ENCODE measurements around the gene ATG13. TPM values are rescaled to one million over a fixed set of nuclear protein-coding genes. Genes with fewer than 3 reads are reported as not detected.

Gene ATG13
- total RNA-seq, 1 donor from 2014 or later = 85.6 TPM

GRCh38 chr11:46642627-46643335 is 25.4 kb downstream of the ATG13 start:
- H3K9me3 Mint-ChIP-seq (ENCODE audit: unreplicated experiment) = no peaks in the 10 kb centered on the region
- H3K4me1 Mint-ChIP-seq (ENCODE audit: unreplicated experiment) = no peaks in the 10 kb centered on the region
- no peak overlapping the region for H3K4me3 Mint-ChIP-seq (ENCODE audit: unreplicated experiment)
- H3K36me3 Mint-ChIP-seq (ENCODE audit: low read depth, unreplicated experiment) = peaks cover 30% of the 10 kb centered on the region
- DNase-seq (ENCODE audit: low spot score) = no peak
- no peak overlapping the region for H3K27ac Mint-ChIP-seq (ENCODE audit: unreplicated experiment)
- peaks cover 2% of the 10 kb centered on the region for H3K27me3 Mint-ChIP-seq (ENCODE audit: unreplicated experiment)
- TF ChIP-seq, protein P1, sequence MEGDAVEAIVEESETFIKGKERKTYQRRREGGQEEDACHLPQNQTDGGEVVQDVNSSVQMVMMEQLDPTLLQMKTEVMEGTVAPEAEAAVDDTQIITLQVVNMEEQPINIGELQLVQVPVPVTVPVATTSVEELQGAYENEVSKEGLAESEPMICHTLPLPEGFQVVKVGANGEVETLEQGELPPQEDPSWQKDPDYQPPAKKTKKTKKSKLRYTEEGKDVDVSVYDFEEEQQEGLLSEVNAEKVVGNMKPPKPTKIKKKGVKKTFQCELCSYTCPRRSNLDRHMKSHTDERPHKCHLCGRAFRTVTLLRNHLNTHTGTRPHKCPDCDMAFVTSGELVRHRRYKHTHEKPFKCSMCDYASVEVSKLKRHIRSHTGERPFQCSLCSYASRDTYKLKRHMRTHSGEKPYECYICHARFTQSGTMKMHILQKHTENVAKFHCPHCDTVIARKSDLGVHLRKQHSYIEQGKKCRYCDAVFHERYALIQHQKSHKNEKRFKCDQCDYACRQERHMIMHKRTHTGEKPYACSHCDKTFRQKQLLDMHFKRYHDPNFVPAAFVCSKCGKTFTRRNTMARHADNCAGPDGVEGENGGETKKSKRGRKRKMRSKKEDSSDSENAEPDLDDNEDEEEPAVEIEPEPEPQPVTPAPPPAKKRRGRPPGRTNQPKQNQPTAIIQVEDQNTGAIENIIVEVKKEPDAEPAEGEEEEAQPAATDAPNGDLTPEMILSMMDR (IDR thresholded peaks at IDR 0.05; ENCODE audit: unreplicated experiment) = no peak

DNA sequence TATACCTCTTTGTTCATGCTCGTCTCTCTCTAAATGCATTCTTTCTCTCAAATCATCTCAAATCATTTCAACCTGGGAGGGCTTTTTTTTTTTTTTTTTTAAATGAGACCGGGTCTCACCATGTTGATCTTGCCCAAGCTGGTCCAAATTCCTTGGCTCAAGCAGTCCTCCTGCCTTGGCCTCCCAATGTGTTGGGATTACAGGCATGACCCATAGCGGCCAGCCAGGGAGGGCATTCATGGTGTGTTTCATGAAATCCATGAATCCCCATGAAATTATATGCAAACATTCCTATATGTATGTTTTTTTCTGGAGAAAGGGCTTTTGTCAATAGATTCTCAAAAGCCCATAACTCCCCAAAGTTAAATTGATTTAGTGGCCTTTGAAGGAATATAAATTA is 26.2 kb downstream of the ATG13 start:
- no peak overlapping the region for H3K27ac Mint-ChIP-seq (ENCODE audit: unreplicated experiment)
- peaks cover 2% of the 10 kb centered on the region for H3K27me3 Mint-ChIP-seq (ENCODE audit: unreplicated experiment)
- DNase-seq (ENCODE audit: low spot score) = no peak
- H3K4me1 Mint-ChIP-seq (ENCODE audit: unreplicated experiment) = no peaks in the 10 kb centered on the region
- TF ChIP-seq, protein P1 (IDR thresholded peaks at IDR 0.05; ENCODE audit: unreplicated experiment) = no peak
- H3K9me3 Mint-ChIP-seq (ENCODE audit: unreplicated experiment) = no peaks in the 10 kb centered on the region
- peak overlapping the region; percentile 2 for H3K4me3 Mint-ChIP-seq (ENCODE audit: unreplicated experiment)
- peaks cover 27% of the 10 kb centered on the region for H3K36me3 Mint-ChIP-seq (ENCODE audit: low read depth, unreplicated experiment)

GRCh38 chr11:46643986-46644385 is 26.6 kb downstream of the ATG13 start:
- no peak for DNase-seq (ENCODE audit: low spot score)
- Mint-ChIP-seq H3K27me3 (ENCODE audit: unreplicated experiment) (peaks cover 2% of the 10 kb centered on the region), H3K4me1 (ENCODE audit: unreplicated experiment) (no peaks in the 10 kb centered on the region), H3K4me3 (ENCODE audit: unreplicated experiment) (no peak overlapping the region), H3K36me3 (ENCODE audit: low read depth, unreplicated experiment) (peaks cover 26% of the 10 kb centered on the region), H3K27ac (ENCODE audit: unreplicated experiment) (no peak overlapping the region), H3K9me3 (ENCODE audit: unreplicated experiment) (no peaks in the 10 kb centered on the region)
- TF ChIP-seq, protein P1 (IDR thresholded peaks at IDR 0.05; ENCODE audit: unreplicated experiment) = no peak

DNA sequence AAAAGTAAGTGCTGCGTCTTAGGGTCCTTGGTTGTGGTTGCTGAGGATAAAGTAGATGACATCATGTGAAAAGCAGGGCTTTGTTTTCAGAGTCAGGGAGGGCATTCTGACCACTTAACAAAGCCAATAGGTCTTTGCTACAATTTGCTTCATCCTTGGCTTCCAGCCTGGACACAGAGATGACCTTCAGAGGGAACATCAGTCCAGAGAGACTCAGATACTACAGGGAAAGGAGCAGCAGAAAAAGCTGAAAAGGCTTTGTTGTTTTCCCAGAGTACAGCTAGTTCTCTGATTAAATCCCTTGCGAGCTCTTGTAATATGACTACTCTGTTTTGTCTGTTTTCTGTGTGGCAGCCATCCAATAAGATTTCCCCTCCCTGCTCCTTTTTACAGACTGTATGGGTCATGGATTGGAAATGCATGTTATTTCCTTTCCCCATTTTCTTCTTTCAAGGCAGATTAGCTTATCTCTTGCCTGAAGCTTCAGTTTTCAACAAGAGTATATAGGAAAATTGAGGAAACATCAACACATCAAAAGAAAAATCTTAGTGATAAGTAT is 31.9 kb downstream of the ATG13 start:
- peaks cover 1% of the 10 kb centered on the region for H3K27me3 Mint-ChIP-seq (ENCODE audit: unreplicated experiment)
- peaks cover 16% of the 10 kb centered on the region for H3K36me3 Mint-ChIP-seq (ENCODE audit: low read depth, unreplicated experiment)
- no peak overlapping the region for H3K4me3 Mint-ChIP-seq (ENCODE audit: unreplicated experiment)
- H3K9me3 Mint-ChIP-seq (ENCODE audit: unreplicated experiment) = no peaks in the 10 kb centered on the region
- no peak overlapping the region for H3K27ac Mint-ChIP-seq (ENCODE audit: unreplicated experiment)
- TF ChIP-seq, protein P1 (IDR thresholded peaks at IDR 0.05; ENCODE audit: unreplicated experiment) = no peak
- no peaks in the 10 kb centered on the region for H3K4me1 Mint-ChIP-seq (ENCODE audit: unreplicated experiment)
- DNase-seq (ENCODE audit: low spot score) = no peak

DNA sequence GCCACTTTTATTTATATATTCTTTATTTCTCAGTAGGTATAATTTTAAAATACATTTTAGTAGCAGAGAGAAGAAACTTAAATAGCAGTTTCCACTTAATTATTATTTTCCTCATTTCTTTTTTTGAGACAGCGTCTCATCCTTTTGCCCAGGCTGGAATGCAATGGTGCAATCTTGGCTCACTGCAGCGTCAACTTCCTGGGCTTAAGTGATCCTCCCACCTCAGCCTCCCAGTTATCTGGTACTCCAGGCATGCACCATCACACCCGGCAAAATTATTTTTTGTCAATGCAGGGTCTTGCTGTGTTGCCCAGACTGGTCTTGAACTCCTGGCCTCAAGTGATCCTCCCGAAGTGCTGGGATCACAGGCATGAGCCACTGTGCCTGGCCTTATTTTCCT is 38.3 kb downstream of the ATG13 start:
- no peak for DNase-seq (ENCODE audit: low spot score)
- TF ChIP-seq, protein P1 (IDR thresholded peaks at IDR 0.05; ENCODE audit: unreplicated experiment) = no peak
- Mint-ChIP-seq H3K27me3 (ENCODE audit: unreplicated experiment) (no peaks in the 10 kb centered on the region), H3K27ac (ENCODE audit: unreplicated experiment) (no peak overlapping the region), H3K4me1 (ENCODE audit: unreplicated experiment) (no peaks in the 10 kb centered on the region), H3K9me3 (ENCODE audit: unreplicated experiment) (no peaks in the 10 kb centered on the region), H3K4me3 (ENCODE audit: unreplicated experiment) (no peak overlapping the region), H3K36me3 (ENCODE audit: low read depth, unreplicated experiment) (peaks cover 34% of the 10 kb centered on the region)

Data from endothelial cell (in vitro differentiated cells).